ENCODE data around the gene AFF3.

Gene AFF3

GRCh38 chr2:99648906-99649789, 493.2 kb downstream of the AFF3 start:
- no peak for DNase-seq

GRCh38 chr2:99648178-99648844, 494.1 kb downstream of the AFF3 start:
- DNase-seq: no peak

- no peak for DNase-seq
These were observed 496.4 kb downstream of the AFF3 start for GRCh38 chr2:99645960-99646359.

- DNase-seq: no peak
These were observed 498.0 kb downstream of the AFF3 start for GRCh38 chr2:99644419-99644787.

- no peak for DNase-seq
These were observed 498.5 kb downstream of the AFF3 start for GRCh38 chr2:99643787-99644418.

GRCh38 chr2:99641999-99642398, 500.4 kb downstream of the AFF3 start:
- DNase-seq: no peak

- DNase-seq: no peak
These were observed 501.7 kb downstream of the AFF3 start for GRCh38 chr2:99640635-99641151.

- DNase-seq: no peak
These were observed 503.6 kb downstream of the AFF3 start for GRCh38 chr2:99638791-99639190.

- DNase-seq: no peak
These were observed 505.2 kb downstream of the AFF3 start for GRCh38 chr2:99637159-99637697.

GRCh38 chr2:99636144-99637034, 506.0 kb downstream of the AFF3 start:
- no peak for DNase-seq

- DNase-seq: no peak
These were observed 506.7 kb downstream of the AFF3 start for GRCh38 chr2:99635710-99636109.

- DNase-seq: no peak
These were observed 508.2 kb downstream of the AFF3 start for GRCh38 chr2:99634234-99634633.

GRCh38 chr2:99631700-99632099, 510.7 kb downstream of the AFF3 start:
- no peak for DNase-seq

GRCh38 chr2:99629320-99629719, 513.1 kb downstream of the AFF3 start:
- DNase-seq: no peak

GRCh38 chr2:99626158-99626557, 516.2 kb downstream of the AFF3 start:
- no peak for DNase-seq

GRCh38 chr2:99624677-99625076, 517.7 kb downstream of the AFF3 start:
- DNase-seq: no peak

- no peak for DNase-seq
These were observed 518.8 kb downstream of the AFF3 start for GRCh38 chr2:99623613-99624012.

- DNase-seq: no peak
These were observed 519.4 kb downstream of the AFF3 start for GRCh38 chr2:99623035-99623434.

- DNase-seq: no peak
These were observed 519.9 kb downstream of the AFF3 start for GRCh38 chr2:99622534-99622933.

- no peak for DNase-seq
These were observed 520.6 kb downstream of the AFF3 start for GRCh38 chr2:99621774-99622173.

- no peak for DNase-seq
These were observed 521.3 kb downstream of the AFF3 start for GRCh38 chr2:99621106-99621505.

GRCh38 chr2:99619151-99619550, 523.2 kb downstream of the AFF3 start:
- DNase-seq: no peak

Data from activated gamma-delta T cell treated with Interleukin-2 at 50 U/mL for 16 hours (primary cell).